Activated CD4-positive, alpha-beta T cell treated with anti-CD3 and anti-CD28 coated beads for 48 hours (primary cell): Measurements from ENCODE around the gene TMF1.

Source experiments
- DNase-seq: peaks from one replicate; pipeline ENCODE4 v3.0.0-alpha.2; 2020

TMF1 gene, protein sequence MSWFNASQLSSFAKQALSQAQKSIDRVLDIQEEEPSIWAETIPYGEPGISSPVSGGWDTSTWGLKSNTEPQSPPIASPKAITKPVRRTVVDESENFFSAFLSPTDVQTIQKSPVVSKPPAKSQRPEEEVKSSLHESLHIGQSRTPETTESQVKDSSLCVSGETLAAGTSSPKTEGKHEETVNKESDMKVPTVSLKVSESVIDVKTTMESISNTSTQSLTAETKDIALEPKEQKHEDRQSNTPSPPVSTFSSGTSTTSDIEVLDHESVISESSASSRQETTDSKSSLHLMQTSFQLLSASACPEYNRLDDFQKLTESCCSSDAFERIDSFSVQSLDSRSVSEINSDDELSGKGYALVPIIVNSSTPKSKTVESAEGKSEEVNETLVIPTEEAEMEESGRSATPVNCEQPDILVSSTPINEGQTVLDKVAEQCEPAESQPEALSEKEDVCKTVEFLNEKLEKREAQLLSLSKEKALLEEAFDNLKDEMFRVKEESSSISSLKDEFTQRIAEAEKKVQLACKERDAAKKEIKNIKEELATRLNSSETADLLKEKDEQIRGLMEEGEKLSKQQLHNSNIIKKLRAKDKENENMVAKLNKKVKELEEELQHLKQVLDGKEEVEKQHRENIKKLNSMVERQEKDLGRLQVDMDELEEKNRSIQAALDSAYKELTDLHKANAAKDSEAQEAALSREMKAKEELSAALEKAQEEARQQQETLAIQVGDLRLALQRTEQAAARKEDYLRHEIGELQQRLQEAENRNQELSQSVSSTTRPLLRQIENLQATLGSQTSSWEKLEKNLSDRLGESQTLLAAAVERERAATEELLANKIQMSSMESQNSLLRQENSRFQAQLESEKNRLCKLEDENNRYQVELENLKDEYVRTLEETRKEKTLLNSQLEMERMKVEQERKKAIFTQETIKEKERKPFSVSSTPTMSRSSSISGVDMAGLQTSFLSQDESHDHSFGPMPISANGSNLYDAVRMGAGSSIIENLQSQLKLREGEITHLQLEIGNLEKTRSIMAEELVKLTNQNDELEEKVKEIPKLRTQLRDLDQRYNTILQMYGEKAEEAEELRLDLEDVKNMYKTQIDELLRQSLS

GRCh38 chr3:69051756-69052471, at the start of gene TMF1:
TMF1 (minus strand) TSS chr3:69052333; CDS start chr3:69052086, 247 bp downstream.
- peak; percentile 98 for DNase-seq

DNA sequence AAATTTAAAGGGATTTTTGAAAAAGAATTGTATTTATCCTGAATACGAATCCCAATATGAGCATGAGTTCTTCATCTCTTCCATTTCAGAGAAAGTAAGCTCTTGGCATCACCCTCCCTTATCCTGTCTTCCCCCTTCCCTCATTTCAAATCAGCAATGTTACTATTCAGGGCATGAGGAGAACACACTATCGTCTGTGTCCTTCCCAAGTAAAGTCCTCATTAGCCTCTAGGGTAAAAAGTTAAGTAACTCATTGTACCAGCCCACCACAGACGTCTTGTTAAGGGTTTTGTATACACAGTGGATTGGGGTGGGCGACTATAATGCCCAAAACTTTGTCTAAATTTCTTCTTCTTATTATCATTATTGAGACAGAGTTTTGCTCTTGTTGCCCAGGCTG, 47.4 kb upstream of the TMF1 start:
- DNase-seq = no peak

DNA sequence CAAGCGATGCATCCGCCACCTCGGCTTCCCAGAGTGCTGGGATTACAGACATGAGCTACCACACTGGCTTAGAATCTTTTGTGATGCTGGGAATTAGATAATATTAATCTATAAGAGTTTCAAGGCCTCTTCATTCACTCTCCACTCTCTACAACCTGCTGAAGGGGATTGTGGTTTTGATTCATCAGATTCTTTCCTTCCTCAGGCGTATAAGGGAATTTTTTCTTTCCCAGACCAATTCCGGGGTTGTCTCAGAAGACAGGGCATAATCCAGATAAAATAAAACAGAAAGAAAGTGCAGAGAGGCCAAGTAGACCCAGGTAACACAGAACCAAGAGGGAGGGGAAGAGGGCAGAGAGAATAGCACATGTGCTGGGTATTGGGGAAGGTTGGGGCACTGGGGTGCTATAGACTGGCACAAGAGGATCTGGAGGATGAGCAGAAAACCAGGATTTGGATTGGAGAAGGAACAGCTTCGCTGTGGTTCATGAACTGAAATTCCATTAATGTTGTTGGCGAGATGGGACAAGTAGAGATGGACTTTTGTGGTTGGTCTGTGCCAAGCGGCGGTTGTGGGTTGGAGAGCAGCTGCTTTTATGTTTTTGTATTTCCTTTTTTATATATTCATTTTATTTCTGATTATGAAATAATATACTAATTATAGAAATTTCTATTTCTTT, 45.4 kb upstream of the TMF1 start:
- no peak for DNase-seq

GRCh38 chr3:69096299-69096698, 44.2 kb upstream of the TMF1 start:
- DNase-seq = no peak

GRCh38 chr3:69095636-69096035, 43.5 kb upstream of the TMF1 start:
- DNase-seq = peak; percentile 46

GRCh38 chr3:69094467-69095205, 42.5 kb upstream of the TMF1 start:
- DNase-seq = peak; percentile 30

DNA sequence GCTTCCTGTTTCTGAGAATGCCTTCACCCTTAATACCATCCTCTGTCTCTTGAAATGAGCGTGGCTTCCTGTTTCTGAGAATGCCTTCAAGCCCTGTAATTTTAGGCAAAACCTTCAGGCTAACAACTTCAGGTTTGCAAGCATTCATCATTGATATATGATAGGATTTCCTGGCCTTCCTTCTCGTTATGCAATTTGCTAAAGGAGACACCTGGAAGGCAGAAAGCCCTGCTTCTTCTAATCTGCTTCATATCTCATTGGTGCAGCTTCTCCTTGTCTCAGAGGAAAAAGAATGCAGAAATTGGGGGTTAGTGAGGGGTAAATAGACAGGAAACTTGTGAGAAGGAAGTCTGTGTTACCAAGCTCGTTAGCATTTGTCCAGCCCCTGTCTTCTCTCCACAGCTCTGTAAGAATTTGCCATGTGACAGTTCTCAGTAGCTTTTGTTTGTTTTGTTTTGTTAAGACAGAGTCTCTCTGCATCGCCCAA, 39.9 kb upstream of the TMF1 start:
- no peak for DNase-seq

DNA sequence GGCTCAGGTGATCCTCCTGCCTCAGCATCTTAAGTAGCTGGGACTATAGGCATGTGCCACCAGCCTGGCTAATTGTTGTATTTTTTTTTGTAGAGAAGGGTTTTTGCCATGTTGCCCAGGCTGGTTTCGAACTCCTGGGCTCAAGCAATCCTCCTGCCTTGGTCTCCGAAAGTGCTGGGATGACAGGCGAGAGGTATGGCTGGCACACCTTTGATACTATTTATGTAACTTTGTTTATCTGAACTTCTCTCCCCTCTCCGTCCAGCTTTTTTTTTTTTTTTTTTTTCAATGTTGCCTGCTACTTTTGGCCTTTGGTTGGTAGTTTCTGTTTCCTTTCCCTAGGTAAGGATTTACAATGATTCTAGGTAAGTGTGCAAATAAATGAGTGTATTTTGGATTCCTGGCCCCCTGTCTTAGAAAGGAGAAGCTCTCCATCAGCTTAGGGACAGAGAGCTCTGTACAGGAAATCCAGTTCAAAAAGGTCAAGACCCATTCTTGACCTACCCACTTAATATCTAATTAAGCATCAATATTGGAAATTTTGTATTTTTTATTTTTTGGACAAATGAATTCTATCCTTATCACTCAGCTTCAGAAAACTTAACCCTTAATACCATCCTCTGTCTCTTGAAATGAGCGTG, 39.4 kb upstream of the TMF1 start:
- no peak for DNase-seq

- no peak for DNase-seq
These were observed 37.9 kb upstream of the TMF1 start for GRCh38 chr3:69090021-69090420.

DNA sequence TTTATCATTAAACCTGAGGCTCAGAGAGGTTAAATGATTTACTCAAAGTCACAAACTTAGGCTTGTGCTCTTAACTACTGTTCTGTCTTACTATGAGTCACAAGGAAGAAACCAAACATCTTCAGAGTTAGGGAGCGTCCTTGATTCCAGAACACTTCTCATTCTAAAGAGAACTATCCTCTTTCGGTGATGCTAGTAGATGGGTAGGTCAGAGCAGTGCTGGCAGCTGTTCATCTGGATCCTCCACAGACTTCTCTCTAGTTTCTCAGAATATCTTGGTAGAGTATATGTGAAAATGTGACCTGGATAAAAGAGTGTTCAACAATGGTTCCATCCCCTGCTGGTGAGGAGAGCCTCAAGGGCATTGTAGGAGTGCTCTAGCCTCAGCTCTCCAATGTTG, 35.9 kb upstream of the TMF1 start:
- no peak for DNase-seq

DNA sequence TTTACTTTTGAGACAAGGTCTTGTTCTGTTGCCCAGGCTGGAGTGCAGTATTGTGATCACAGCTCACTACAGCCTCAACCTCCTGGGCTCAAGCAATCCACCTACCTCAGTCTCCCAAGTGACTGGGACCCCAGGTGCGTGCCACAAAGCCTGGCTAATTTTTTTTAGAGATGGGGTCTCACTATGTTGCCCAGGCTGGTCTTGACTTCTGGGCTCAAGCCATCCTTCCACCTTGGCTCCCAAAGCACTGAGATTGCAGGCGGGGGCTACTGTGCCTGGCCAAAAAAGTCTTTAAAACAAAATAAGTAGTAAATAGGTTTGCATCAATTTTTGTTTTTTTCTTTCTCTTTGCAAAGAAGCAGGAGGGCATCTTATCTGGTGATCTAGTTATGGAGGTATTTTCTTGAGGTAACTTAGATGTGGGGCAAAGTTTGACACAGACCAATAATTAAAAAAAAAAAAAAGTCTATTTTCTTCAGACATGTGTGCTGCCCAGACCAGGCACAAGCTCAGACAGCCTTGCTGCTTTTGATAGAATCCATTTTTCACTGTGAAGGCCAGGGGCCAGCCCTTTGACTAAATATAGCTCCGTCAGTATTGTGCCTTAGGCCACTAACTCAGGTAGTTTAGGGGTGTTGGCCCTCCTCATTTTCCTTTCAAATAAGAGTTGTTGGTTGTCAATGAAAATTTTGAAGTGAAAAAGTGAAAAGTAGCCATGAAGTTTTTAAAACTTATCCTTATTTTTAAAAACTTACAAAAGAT, 35.1 kb upstream of the TMF1 start:
- no peak for DNase-seq

- DNase-seq = peak; percentile 92
These were observed 33.9 kb upstream of the TMF1 start for GRCh38 chr3:69085833-69086722.

DNA sequence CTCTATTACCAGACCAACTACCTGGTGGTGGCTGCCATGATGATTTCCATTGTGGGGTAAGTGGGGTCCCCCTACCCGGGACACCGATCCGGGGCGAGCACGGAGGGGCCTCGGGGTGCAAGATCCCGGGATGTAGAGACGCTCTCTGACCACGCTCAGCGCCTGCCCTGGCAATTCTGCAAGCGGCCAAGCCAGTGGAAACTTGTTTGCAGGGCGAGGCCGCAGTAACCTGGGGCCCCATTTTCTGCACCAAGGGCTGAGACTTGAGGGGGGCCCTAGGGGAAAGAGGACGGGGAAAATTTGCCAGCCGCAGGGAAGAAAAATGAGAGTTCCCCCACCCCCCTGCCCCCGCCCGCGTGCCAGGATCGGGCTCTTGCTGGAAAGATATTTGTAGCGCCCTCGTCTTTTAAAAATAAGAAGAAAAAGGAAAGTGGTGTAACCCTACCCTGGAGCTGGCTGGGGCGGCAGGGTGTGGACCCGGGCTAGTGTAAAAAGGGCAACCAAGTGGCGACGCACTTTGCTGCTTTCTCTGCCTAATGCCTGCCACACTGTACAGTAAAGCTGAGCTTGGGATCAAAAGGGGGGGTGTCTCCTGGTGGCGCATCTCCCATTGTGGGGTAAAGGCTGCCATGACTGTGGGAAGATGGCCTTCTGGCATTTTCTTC, 33.2 kb upstream of the TMF1 start:
- peak; percentile 36 for DNase-seq

DNA sequence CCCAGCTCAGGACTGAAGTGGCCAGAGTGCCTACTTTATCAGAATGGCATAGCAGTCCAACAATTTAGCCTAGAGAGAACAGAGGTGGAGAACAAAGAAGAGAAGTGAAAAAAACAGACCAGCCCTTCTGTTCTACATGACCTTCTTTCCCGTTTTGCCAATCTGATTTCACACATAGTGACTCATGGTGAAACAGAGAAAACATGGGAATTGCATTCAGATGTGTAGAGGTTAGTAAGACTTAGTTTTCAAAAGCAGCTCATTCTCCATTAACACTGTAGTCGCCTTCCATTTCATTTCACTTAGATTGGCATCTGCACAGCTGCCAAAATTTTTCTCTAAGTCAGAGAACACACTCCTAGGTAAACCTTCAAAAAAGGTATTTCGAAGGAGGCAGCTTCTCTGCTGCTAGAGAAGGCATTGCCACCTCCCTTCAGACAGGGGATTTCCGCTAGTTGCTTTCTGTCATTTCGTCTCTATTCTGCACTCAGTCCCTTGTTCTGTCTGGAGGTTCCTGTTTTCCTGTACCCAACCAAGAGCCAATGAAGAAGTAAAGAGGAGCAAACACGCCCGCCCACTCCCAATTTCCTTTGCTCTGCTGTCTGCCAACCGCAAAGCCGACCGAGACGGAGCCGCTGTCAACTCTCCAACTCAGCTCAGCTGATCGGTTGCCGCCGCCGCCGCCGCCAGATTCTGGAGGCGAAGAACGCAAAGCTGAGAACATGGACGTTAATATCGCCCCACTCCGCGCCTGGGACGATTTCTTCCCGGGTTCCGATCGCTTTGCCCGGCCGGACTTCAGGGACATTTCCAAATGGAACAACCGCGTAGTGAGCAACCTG, 32.4 kb upstream of the TMF1 start, which contains the start of gene ARL6IP5:
TSS of gene ARL6IP5 (plus strand) at position 612 of the 842 bp plus-strand sequence. CDS start at position 723, 111 bp downstream.
- DNase-seq = peak; percentile 94

DNA sequence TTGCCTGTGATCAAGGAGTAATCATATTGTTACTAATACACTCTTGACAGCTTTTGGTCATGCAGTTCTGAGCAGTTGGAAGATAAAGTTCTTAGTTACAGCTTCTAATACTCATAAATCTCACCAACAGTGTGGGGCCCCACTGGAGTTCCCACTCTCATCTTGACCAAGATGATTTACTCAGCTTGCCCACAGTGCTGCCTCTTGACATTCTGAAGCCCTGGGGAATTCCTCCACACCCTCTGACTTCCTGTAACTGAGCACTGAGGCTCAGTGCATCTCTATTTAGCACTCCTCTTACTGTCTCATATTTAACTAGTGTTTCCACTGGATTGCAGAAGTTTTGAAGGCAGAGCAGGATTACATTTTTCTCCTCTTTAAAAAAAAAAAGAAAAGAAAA, 30.7 kb upstream of the TMF1 start:
- peak; percentile 84 for DNase-seq

- no peak for DNase-seq
These were observed 30.2 kb upstream of the TMF1 start for GRCh38 chr3:69082361-69082760.

DNA sequence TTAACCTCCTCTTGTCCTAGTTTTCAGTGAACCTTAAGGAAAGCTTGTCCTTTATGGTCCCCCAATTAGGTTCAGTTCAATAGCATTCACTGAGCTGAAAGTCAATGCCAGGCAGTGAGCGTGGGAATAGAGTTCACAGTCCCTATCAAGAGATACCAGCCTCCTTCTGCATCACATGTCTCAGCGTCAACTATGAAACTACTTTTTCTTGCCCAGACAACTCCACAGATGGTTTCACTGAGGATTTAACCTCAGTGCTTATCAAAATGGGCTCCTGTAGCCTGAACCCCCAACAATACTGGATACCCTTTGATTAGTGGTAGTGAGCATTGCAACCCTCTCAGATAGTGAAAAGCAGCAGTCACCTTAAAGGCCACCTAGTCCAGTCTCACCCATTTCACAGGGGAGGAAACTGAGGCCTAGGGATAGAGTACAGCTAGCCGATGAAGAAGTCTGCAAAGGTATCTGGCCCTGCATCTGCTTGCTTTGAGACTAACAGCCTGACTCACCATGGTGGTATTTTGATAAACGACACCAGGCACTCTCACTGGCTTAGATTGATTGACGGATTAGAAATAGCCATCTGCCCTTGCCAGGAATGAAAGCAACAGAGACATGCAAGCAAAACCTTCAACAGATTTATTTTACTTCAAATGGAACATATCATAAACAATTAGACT, 29.6 kb upstream of the TMF1 start:
- no peak for DNase-seq
